BLaER1 (cell line): ENCODE measurements around the gene C3orf22.
A peak's percentile ranks its signal among the peaks of the same experiment; 100 is the strongest.

Experiments
- H3K27ac ChIP-seq: shearing (Covaris generic); formaldehyde crosslinking; 2 replicates; pipeline ENCODE4 v1.8.1; 2022
- H3K27me3 ChIP-seq: shearing (Covaris generic); formaldehyde crosslinking; 2 replicates; pipeline ENCODE4 v1.8.1; 2022
- H3K36me3 ChIP-seq: shearing (Covaris generic); formaldehyde crosslinking; 2 replicates; pipeline ENCODE4 v1.8.1; 2022
- H3K4me1 ChIP-seq: shearing (Covaris generic); formaldehyde crosslinking; 2 replicates; pipeline ENCODE4 v1.8.1; 2022
- H3K4me2 ChIP-seq: shearing (Covaris generic); formaldehyde crosslinking; 2 replicates; pipeline ENCODE4 v1.8.1; 2022
- H3K4me3 ChIP-seq: shearing (Covaris generic); formaldehyde crosslinking; 2 replicates; pipeline ENCODE4 v1.8.1; 2022
- H3K9ac ChIP-seq: shearing (Covaris generic); formaldehyde crosslinking; 2 replicates; pipeline ENCODE4 v1.8.1; 2022
- H3K9me3 ChIP-seq: shearing (Covaris generic); formaldehyde crosslinking; 2 replicates; pipeline ENCODE4 v1.8.1; 2022
- H4K20me1 ChIP-seq: shearing (Covaris generic); formaldehyde crosslinking; 2 replicates; pipeline ENCODE4 v1.8.1; 2022
- Cebpa-rat ChIP-seq: shearing (Covaris generic); IDR thresholded peaks from 2 replicates; pipeline ENCODE4 v1.8.1; 2022

The C3orf22 gene

DNA sequence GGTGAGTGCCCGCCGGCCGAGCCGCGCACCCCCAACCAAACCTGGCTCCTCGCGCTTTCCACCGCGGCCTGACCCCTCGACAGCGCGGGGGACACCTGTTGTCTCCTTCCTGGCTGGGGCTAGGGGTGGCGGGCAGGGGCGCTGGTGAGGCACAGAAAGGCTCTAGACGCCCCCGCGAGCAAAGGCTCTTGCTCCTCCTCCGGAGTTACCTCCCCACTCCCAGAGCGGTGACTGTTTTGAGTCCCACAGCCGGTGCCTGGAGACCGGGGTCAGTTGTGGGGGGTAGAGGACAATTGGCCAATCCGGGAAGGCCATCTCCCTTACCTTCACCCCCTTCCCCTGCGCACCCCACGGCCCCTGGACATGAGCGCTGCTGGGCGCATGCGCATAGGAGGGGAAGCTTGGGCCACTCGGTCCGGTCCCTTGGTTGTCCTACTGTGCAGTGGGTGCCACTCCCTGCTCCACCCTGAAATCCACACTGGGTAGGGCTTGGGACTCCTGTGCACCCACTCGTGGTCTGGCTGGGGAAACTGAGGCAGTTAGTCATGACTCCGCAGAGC is 34.2 kb downstream of the C3orf22 start:
- Histone ChIP-seq H3K36me3 (no peaks in the 10 kb centered on the region), H3K4me3 (no peak overlapping the region), H3K9me3 (no peaks in the 10 kb centered on the region), H3K27ac (no peak overlapping the region), H3K27me3 (peaks cover 39% of the 10 kb centered on the region), H3K4me2 (peak overlapping the region; percentile 17; the same call in 1 of the 2 replicates), H3K4me1 (peaks cover 42% of the 10 kb centered on the region), H3K9ac (no peak overlapping the region), H4K20me1 (peaks cover 13% of the 10 kb centered on the region; the same call in 1 of the 2 replicates)
- TF ChIP-seq Cebpa-rat = no peak

DNA sequence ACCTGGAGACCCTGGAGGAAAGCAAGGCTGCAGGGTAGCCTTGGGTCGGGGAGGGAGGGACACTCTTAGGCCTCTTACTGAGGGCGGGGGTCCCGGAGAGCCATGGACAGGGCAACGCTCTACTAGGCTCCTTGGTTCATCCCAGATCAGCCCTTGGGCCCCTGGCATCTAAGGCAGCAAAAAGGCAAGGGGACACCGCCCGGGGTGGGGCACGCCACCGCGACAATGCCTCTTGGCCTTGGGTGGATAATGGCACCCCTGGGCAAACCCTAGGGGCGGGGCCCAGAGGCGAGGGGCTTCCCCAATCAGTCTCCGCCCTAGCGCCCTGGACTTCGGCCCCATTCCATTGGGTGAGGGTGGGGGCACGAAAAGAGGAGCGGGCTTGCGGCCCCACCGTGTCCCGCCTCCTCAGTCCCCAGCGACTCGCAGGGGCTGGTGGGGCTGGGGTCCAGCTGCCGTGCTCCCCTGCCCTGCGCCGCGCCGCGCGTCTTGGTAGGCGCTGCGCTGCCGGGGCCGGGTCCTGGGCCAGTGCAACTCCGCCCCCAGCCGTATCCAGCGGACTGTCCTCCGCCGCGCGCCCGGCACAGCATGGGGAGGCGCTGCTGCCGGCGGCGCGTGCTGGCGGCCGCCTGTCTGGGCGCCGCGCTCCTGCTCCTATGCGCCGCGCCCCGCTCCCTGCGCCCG is 34.8 kb downstream of the C3orf22 start, which contains the start of gene CHST13:
Gene CHST13, plus strand, starts transcription at position 411 of the 684 bp plus-strand sequence. Its CDS starts 178 bp downstream, at position 589.
- Histone ChIP-seq H3K4me3 (no peak within 1 kb of the TSS), H3K27ac (no peak within 1 kb of the TSS), H3K27me3 (peaks cover 39% of the 10 kb centered on the region), H3K36me3 (no peaks in the 10 kb centered on the region), H3K4me2 (peak within 1 kb of the TSS; percentile 17; the same call in 1 of the 2 replicates), H3K4me1 (peaks cover 42% of the 10 kb centered on the region), H3K9me3 (no peaks in the 10 kb centered on the region), H4K20me1 (peaks cover 13% of the 10 kb centered on the region; the same call in 1 of the 2 replicates), H3K9ac (no peak within 1 kb of the TSS)
- TF ChIP-seq Cebpa-rat = no peak

DNA sequence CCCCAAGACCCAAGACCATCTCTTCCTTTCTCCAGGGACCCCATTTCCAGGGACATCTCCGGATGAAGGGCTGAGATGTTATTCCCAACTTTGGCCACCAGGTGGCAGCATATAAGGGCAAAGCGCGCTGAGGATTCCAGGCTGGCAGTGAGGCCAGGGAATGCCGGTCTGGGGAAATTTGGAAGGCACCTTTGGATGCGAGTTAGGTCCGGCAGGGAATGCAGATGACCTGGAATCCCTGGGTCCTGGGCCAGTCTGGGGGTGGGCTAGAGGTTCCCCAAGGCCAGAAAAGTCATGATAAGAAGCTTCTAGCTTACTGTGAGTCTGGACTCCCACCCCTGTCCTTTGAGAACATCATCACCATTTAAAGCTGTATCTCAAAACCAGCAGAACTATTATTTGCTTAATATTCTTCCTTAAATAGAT is 36.4 kb downstream of the C3orf22 start:
- Histone ChIP-seq H3K4me1 (peaks cover 42% of the 10 kb centered on the region), H3K36me3 (no peaks in the 10 kb centered on the region), H3K9ac (no peak overlapping the region), H3K4me2 (no peak overlapping the region), H3K27ac (no peak overlapping the region), H3K27me3 (peaks cover 39% of the 10 kb centered on the region), H4K20me1 (peaks cover 13% of the 10 kb centered on the region; the same call in 1 of the 2 replicates), H3K9me3 (no peaks in the 10 kb centered on the region), H3K4me3 (no peak overlapping the region)
- TF ChIP-seq Cebpa-rat = no peak

DNA sequence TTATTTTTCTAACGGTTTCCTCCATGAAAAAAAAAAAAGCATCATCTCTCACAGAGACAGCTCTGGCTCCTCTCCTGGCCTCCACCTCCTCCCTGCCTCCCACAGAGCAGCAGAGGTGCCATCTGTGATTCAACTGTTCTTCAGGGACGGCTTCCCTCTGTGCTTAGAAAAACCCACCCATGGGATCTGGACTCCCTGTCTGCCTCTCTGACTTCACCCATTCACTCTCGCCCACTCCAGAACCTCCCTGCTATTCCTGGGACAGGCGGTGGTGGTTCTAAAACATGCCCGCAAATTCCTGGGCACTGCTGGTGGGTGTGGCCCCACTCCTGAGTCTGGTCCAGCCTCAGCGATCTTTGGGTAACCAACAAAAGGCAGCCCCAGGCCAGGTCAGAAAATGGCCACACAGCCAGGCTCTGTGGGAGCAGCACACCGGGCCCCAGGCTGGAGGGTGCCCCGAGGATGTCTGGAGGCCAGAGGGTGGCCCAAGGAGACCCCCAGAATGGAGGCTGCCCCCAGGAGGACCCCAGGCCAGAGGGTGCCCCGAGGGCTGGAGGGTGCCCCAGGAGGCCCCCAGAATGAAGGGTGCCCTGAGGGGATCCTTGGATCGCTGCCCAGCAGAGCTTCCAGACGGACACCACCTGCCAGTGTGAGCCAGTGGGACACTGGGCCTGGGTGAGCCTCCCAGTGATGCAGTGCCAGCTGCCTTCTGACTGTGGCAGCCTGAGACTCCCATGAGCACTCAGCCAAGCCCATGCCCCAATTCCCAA is 37.4 kb downstream of the C3orf22 start:
- no peak overlapping the region for H3K4me2 ChIP-seq
- no peaks in the 10 kb centered on the region for H3K36me3 ChIP-seq
- H3K9ac ChIP-seq = no peak overlapping the region
- H3K4me1 ChIP-seq = peaks cover 37% of the 10 kb centered on the region
- H3K27ac ChIP-seq = no peak overlapping the region
- peaks cover 12% of the 10 kb centered on the region; the same call in 1 of the 2 replicates for H4K20me1 ChIP-seq
- peaks cover 39% of the 10 kb centered on the region for H3K27me3 ChIP-seq
- TF ChIP-seq Cebpa-rat = no peak
- no peak overlapping the region for H3K4me3 ChIP-seq
- no peaks in the 10 kb centered on the region for H3K9me3 ChIP-seq

DNA sequence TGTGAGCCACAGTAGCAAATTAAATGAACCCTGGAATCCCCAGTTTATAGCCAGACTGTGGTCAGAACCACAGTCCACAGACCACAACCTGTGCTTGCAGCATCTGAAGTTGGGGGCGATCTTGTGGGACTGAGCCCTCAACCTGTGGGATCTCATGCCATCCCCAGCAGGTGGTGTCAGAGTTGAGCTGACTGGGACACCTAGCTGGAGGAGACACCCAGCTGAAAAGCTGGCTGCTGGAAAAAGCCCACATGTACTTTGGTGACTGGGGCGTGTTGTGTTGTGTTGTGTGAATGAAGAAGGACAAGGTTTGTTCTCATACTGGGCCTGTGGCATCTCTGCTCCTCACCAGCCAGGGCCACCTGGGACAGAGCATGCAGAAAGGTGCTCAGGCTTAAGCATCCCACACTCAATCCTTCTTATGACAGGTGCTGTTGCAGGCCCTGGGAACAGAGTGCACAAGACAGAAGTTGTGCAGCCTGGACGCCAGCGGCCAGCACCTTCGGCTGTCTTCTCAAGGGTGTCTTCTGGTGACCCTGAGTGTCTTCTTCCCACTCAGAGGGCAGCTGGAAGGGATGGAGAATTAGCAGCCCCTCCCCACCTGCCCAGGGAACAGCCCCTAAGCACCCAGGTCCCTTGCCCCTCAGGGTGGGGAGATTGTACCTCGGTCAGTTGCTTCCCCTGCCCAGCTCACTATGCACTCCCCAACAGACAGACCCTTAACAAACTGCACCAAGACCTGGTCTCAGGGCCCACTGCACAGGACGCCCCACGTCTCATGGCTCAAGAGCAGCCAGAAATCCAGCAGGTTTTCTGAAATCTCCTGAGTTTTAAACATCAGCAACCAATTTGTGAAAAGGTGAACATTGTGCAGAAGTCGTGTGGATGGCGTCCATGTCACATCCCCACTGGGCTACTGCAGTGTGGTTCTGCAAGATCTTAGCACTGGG is 39.0 kb downstream of the C3orf22 start:
- H3K4me3 ChIP-seq = no peak overlapping the region
- H3K36me3 ChIP-seq = no peaks in the 10 kb centered on the region
- H3K27ac ChIP-seq = no peak overlapping the region
- H3K4me1 ChIP-seq = peaks cover 31% of the 10 kb centered on the region
- no peak overlapping the region for H3K9ac ChIP-seq
- H3K27me3 ChIP-seq = peaks cover 24% of the 10 kb centered on the region
- peak overlapping the region; percentile 73 for H3K4me2 ChIP-seq
- H3K9me3 ChIP-seq = no peaks in the 10 kb centered on the region
- no peak for TF ChIP-seq Cebpa-rat
- H4K20me1 ChIP-seq = peaks cover 5% of the 10 kb centered on the region; the same call in 1 of the 2 replicates

DNA sequence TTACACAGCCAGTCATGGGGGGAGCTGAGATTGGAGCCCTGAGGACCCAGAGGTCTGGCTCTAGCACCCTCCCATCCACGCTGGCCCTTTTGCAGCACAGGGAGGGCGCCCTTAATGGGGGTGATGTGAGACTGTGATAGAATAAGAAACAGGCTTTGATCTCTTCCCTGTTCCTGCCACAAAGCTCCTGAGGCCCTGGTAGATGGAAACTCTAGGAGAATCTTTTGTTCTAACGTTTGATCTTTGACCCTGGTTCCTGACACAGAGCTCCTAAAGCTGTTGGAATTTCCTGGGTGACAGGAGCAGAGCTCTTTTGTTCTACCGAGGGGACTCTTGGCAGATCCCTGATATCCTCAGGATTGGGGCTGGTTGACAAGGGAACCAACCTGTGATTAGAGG is 40.0 kb downstream of the C3orf22 start:
- TF ChIP-seq Cebpa-rat = no peak
- Histone ChIP-seq H3K9me3 (no peaks in the 10 kb centered on the region), H3K4me3 (no peak overlapping the region)

DNA sequence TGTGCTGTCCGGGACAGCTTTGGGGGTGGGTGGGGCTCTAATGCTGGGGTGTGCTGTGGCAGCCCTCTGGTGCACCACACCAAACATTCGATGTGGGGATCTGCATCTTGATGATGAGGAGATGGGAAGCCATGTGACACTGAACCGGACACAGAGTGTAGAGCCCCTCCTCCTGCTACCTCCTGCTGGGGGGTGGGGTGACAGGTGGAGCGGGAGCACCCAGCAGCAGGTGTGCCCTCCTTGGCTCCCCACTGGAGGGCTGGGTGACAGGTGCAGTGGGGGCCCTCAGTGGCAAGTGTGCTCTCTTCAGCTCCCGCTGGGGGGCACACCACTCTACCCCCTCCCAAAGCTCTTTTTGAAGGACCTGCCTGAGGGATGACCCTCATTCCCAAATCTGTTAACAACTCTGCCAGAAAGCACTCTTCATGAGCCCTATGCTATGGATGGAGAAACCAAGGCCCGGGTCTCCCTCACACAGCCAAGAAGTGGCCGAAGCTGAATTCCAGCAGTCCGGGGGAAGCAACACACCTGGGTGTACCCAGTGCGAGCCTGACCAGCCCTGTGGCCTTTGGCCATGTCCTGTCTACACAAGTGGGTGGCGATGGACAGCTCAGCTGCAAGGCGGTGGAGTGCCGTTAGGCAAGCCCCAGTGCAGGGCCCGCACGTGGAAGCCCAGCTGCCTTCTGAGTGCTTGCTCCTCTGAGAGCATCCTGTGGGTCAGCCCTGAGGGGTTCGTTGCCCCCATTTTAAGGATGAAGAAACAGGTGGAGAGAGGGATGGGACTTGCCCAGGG is 40.5 kb downstream of the C3orf22 start:
- H3K4me3 ChIP-seq = no peak overlapping the region
- peaks cover 8% of the 10 kb centered on the region for H3K27me3 ChIP-seq
- H3K4me2 ChIP-seq = peak overlapping the region; percentile 73
- no peak overlapping the region for H3K9ac ChIP-seq
- no peaks in the 10 kb centered on the region for H3K9me3 ChIP-seq
- no peaks in the 10 kb centered on the region for H3K36me3 ChIP-seq
- no peak overlapping the region for H3K27ac ChIP-seq
- H3K4me1 ChIP-seq = peaks cover 25% of the 10 kb centered on the region
- no peaks in the 10 kb centered on the region; the same call in 1 of the 2 replicates for H4K20me1 ChIP-seq
- TF ChIP-seq Cebpa-rat = no peak

More for the DNA sequence above, 40.0 kb downstream of the C3orf22 start:
- H3K27me3 ChIP-seq = peaks cover 14% of the 10 kb centered on the region
- peak overlapping the region; percentile 73 for H3K4me2 ChIP-seq
- H3K36me3 ChIP-seq = no peaks in the 10 kb centered on the region
- no peak overlapping the region for H3K9ac ChIP-seq
- H3K27ac ChIP-seq = no peak overlapping the region
- peaks cover under 1% of the 10 kb centered on the region; the same call in 1 of the 2 replicates for H4K20me1 ChIP-seq
- H3K4me1 ChIP-seq = peaks cover 26% of the 10 kb centered on the region

DNA sequence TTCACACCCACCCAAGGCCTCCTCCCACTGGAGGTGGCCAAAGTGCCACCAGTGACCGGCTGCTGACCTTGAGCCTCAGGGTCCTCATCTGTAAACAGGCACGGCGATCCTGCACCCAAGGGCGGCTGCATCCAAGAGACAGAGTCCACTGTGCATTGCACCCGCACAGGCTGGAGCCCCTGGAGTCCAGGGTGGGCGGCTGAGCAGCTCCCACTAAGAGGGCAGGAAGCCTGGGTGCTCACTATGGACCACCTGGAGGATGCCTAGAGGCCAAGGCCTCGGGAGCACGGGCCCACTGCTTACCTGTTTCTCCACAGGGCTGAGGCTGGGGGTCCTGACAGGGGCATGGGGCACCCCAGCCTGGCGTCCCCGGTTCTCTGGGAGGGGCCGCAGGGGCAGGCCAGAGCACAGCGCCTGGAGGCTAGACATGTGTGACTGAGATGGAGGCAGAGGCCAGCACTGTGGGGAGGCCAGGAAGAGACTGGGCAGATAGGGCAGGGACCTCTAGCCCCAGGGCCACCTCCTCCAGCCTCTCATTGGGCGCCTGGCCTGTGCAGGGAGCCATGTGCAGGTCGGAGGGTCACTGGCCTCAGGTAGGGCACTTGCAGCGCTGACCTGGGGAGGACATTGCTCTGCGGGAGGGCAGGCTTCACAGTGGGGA is 41.3 kb downstream of the C3orf22 start, which contains the start of gene UROC1:
Gene UROC1, minus strand, starts transcription at position 483 of the 661 bp plus-strand sequence. Its CDS starts 54 bp downstream, at position 429.
- H3K4me3 ChIP-seq = no peak within 1 kb of the TSS
- H3K36me3 ChIP-seq = no peaks in the 10 kb centered on the region
- peak within 1 kb of the TSS; percentile 73 for H3K4me2 ChIP-seq
- no peaks in the 10 kb centered on the region for H3K9me3 ChIP-seq
- H3K9ac ChIP-seq = no peak within 1 kb of the TSS
- H3K4me1 ChIP-seq = peaks cover 25% of the 10 kb centered on the region
- no peak for TF ChIP-seq Cebpa-rat
- H3K27me3 ChIP-seq = 0 out of 2 replicates have a peak, but pooled peaks cover 2% of the 10 kb centered on the region
- H4K20me1 ChIP-seq = no peaks in the 10 kb centered on the region
- no peak within 1 kb of the TSS for H3K27ac ChIP-seq
